IPS DF 4.7 (cell line): ENCODE measurements around the gene HDC.

Experiments used
- DNase-seq: peaks from one replicate; pipeline ENCODE4 v3.0.0-alpha.2; 2013; ENCODE audit warnings: low spot score; ENCODE audit errors: extremely low read depth

HDC gene

DNA sequence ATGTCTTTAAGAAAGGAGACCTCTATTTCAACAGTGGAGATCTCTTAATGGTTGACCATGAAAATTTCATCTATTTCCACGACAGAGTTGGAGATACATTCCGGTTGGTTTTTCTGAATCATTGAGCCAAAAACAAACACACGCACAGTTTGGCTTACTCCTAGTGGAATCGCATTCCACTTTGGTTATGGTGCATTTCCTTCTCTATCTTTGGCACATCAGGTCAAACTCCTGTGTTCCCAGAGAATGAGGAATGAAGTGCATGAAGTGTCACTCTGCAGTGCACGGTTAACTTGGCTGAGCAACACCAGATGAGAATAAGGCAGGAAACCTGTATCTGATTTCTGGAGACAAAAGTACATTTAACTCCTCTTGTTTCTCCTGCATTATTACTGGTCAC lies 38.5 kb downstream of the HDC start:
- DNase-seq: no peak

DNA sequence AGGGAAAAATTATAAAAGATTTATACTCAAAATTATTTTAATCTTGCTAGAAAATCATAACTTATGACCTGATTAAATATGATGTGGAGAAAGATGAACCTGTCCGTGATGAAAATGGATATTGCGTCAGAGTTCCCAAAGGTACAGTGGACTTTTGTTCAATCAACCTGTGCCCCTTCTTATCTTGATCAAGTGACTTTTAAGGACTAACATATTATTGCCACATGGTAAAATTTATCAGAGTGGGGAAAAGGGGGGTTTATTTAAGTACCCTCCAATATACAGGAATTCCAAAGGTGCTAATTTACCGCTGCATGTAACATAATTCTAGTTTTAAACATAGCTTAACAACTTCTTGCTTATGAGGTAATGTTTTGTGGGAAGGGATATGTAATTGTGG lies 39.6 kb downstream of the HDC start:
- no peak for DNase-seq

DNA sequence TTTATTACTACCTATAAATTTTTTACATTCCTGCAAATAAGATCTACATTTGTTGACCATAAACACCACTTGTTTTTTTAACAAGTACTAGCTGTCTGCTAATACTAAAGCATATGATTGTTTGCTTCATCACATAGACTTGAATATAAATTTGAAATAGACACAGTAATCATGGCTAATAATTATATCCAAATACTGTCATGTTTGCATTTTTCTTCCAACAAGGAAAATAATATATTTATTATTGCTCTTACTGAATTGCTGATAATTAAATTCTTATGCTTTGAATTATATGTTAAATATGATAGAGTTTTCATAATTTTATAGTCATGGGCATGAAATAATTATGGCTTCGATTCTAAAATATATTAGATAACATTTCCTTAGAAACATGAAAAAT lies 40.5 kb downstream of the HDC start:
- no peak for DNase-seq

DNA sequence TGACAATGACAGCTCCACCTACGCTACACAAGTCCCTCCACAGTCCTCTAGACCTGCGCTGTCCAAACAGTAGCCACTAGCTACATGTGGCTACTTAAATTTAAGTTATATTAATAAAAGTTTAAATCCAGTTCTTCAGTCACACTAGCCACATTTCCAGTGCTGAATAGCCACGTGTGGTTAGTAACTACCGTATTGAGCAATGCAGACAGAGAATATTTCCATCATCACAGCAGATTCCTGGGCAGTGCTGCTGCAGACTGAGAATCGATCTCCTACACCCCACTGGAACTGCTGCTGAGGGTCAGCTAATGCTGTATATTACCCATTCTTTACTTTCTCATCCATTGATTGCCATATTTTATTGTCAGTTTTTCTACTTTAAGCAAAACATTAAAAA lies 40.9 kb downstream of the HDC start:
- DNase-seq: no peak

DNA sequence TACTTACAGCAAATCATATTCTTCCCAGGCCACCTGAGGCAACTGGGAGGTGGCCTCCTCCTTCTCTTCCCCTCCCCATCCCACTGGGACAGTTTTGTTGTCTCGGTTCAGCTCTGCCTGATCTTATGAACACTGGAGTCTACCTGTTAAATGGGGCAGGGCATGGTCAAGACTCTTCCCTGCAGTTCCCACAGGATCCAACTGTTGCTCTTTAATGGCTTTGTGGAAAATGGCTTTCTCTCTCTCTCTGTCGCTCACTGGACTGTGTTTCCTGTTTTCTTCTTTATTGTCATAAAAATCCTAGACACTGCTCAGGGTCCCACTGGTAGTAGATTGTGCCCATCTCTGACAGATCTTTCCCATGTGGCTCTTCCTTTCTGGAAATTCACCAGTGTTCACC lies 43.3 kb downstream of the HDC start:
- no peak for DNase-seq

DNA sequence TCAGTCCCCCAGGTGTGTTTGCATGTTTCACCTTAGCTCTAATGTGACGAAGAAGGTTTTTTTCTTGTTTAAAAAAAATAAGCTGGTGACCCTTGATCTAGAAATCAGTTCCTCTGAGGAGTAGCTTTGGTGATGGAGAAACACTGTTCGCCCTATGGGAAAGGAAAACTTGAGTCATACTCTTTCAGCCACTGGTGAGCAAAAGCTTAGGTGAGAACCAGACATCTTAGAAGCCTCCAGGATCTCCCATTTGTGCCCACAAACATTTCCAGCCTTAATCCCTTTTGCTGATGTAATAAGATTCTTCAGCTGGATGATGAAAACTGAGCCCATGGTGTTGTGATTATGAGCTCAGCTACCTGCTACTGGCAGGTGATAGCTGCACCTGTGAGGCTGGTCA lies 45.7 kb downstream of the HDC start:
- no peak for DNase-seq

DNA sequence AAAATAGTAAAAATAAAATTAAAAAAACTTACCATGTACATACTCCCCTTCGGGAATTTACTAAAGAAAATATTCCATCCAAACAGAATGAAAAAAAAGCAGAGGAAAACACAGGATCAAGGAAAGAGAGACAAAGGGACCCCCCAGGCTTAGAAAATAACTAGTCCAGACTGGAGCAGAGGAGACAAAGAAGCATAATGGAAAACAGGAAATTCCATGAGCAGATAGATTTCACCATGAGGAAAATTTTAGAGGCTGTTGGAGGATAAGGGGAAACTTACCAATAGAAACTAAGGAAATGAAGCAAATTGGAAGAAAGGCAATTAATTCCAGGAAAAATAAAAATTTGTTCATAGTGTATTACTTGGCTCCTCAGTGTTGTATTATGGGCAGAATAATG lies 46.8 kb downstream of the HDC start:
- no peak for DNase-seq

DNA sequence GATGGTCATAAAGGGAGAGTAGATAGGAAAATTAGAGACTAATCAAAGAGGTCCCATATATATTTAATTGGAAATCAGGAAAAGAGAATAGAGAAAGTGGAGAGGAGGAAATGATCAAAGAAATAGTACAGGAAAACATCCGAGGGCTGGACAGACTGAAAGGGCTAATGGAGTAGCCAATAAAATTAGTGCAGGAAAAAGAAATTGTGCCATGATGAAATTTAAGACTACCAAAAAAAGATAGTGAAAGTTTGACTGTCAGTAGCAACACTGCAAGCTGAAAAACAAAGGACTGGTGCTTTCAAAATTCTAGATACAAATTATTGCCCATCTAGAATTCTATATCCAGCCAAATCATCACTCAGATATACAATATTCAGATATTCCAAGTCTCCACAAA lies 47.2 kb downstream of the HDC start:
- DNase-seq: no peak

DNA sequence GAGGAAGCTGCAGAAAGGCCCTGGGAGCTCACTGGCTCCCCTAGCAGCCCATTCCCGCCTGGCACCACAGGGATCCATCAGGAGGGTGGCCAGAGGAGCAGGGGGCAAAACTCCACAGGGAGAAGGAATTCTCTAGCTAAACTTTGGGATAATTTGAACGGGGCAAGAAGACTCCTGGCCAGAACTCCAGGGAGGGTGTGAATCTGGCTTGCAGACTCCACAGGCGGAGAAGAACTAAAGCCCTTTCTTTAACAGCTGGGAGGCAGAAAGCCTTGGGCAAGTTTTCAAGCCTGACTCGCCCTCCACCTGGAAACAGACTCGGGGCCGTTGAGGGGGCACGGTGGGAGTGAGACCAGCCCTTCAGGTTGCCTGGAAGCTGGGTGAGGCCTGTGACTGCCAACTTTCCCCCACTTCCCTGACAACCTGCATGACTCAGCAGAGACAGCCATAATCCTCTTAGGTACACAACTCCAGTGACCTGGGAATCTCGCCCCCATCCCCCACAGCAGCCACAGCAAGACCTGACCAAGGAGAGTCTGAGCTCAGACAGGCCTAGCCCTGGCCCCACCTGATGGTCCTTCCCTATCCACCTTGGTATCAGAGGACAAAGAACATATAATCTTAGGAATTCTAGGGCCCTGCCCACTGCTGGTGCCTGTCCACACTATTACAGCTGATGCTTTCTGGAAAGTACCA lies 54.9 kb downstream of the HDC start:
- DNase-seq: no peak

DNA sequence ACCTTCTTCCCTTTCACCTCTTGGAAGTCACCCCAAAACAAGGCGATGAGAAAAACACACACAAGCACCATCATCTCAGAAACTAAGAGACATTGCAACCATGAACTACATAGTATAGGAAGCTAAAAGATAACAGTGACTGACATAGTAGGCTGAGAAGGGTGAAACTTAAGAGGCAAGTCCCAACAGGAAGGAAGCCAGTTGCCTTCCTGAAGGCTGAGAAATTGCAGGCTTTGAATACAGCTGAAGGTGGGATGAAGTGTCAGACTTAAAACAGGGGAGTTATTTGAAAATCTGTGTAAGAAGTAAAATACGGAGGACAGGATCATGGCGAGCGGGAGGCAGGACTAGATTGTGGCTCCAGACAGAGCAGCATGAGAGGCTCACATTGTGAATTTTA lies 55.7 kb downstream of the HDC start:
- no peak for DNase-seq

DNA sequence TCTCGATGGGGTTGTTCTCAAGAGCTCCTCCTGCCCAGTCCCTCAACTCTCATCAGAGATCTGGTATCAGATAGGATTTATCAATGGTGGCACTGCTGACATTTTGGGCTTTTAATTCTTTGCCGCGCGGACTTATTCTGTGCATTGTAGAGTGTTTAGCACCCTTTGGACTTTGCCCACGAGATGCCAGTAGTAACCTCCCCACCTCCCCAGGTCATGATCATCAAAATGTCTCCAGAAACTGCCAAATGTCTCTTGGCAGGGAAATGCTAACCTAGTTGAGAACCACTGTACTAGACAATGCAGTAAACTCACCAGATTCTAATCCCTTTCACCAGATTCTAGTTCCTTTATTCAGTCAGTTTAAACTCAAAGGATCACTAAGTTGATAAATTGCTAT lies 59.5 kb downstream of the HDC start:
- DNase-seq: no peak

DNA sequence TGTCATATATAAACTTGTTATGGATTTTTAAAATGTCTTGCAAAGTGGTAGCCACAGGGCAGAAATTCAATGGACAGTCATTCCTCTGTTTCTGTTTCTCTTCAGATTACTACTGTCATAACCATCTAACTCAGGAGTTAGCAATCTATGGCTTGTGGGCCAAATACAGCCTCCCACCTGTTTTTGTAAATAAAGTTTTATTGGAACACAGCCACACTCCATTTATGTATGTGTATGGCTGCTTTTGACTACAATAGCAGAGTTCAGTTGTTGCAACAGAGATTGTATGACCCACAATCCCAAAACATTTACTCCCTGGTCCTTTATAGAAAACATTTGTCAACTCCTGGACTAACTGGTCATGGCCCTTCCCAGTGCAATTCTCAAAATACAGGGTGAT lies 63.5 kb downstream of the HDC start:
- no peak for DNase-seq

DNA sequence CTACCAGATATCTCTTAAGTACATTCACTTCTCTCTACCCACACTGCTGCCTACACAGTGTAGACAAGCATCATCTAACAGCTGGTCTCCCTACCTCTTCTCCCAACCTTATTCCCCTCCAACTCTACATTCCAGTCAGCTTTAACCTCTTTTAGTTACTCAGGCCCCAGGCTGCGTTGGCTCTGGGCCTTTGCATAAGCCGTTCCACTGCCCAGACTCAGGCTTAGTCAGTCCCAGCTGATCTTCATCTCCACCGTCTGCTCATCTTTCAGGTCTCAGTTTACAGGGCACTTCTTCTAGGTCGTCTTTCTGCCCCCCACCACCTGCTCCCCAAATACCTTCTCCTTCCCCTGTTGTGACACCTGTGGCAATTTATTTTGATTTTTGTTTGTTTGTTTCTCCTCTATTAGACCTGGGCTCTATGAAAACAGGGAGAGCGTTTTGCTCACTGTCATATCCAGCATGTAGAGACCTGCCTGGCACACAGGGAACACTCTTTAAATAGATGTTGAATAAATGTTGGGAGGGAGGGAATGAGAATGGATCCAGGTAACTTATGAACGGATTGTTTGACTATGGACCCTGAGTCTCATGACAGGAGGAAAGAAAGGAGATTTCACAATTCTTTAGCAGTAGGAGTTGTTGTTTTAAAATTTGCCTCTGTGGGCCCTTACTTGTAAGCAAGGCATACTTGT lies 72.5 kb downstream of the HDC start:
- DNase-seq: no peak

DNA sequence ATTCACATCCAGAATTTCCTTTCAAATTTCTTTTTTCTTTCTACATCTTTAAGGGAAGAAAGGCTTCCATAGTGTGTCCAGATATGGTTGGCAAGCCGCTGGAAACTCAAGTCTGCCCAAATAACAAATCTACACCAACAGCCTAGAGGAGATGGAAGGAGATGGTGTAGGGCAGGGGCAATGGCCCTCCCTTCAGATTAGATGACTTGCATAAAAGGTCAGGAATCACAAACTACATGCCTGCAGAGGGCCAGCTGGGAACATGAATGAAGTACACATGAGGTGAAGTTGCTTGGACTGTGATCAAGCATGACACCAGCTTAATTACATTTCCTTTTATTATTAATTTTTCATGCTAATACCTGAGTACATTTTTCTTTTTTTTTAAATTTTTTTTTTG lies 73.4 kb downstream of the HDC start:
- no peak for DNase-seq
